Measurements from ENCODE around the gene CAMTA1.

The CAMTA1 gene

DNA sequence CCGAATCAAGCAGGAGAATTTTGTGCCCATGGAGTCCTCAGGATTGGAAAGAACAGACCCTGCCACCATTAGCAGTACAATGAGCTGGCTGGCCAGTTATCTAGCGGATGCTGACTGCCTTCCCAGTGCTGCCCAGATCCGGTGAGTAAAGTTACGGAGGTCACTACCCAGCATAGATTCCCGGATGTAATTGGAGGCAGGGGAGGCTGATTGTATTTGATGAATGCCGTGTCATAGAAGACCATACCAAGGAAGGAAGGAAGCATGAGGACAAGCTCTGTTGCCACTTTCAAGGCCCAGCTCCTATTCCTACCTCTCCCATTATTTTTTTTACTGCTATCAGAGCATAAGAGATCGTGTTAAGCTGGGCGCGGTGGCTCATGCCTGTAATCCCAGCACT, 959.6 kb downstream of the CAMTA1 start:
- no peak for TF ChIP-seq CTCF (IDR thresholded peaks at IDR 0.05; ENCODE audit: borderline replicate concordance, control extremely low read depth, extremely low read depth, insufficient read depth, missing control alignments)
- in situ Hi-C loops (cut with MboI; ENCODE audit: low sequenced_read_pairs, unreplicated experiment) = no loop called here
- no peak for DNase-seq (ENCODE audit: low spot score)

GRCh38 chr1:7745783-7746182, 960.5 kb downstream of the CAMTA1 start:
- TF ChIP-seq CTCF (IDR thresholded peaks at IDR 0.05; ENCODE audit: borderline replicate concordance, control extremely low read depth, extremely low read depth, insufficient read depth, missing control alignments) = no peak
- in situ Hi-C loops (cut with MboI; ENCODE audit: low sequenced_read_pairs, unreplicated experiment) = no loop called here
- no peak for DNase-seq (ENCODE audit: low spot score)

DNA sequence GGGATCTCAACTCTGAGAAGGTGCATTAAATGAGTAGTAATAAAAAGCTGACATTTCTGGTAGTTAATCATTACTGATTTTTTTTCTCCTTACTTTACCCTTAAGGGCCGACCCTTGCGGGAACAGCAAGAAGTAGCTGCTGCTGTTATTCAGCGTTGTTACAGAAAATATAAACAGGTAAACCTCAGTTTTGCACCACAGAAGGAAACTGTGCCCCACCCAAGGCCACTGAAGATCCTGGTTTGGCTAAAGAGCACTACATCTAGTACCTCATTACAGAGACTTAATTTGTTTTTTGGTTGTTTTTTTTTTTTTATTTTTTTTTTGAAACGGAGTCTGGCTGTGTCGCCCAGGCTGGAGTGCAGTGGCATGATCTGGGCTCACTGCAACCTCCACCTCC, 962.4 kb downstream of the CAMTA1 start:
- in situ Hi-C loops (cut with MboI; ENCODE audit: low sequenced_read_pairs, unreplicated experiment) = no loop called here
- no peak for DNase-seq (ENCODE audit: low spot score)
- TF ChIP-seq CTCF (IDR thresholded peaks at IDR 0.05; ENCODE audit: borderline replicate concordance, control extremely low read depth, extremely low read depth, insufficient read depth, missing control alignments) = no peak

GRCh38 chr1:7749126-7749525, 963.9 kb downstream of the CAMTA1 start:
- no peak for TF ChIP-seq CTCF (IDR thresholded peaks at IDR 0.05; ENCODE audit: borderline replicate concordance, control extremely low read depth, extremely low read depth, insufficient read depth, missing control alignments)
- DNase-seq (ENCODE audit: low spot score) = no peak
- in situ Hi-C loops (cut with MboI; ENCODE audit: low sequenced_read_pairs, unreplicated experiment) = no loop called here

DNA sequence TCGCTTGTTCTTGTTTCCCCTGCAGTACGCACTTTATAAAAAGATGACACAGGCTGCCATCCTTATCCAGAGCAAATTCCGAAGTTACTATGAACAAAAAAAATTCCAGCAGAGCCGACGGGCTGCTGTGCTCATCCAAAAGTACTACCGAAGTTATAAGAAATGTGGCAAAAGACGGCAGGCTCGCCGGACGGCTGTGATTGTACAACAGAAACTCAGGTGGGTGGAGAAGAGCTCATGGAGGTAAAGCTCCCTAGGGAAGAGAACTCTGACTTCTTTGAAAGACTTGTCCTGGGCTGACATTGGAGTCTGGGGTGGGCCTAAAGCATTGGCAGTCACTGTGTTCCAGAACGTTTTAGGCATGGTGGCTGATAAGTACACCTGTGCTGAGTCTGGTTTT, 965.9 kb downstream of the CAMTA1 start:
- in situ Hi-C loops (cut with MboI; ENCODE audit: low sequenced_read_pairs, unreplicated experiment) = no loop called here
- DNase-seq (ENCODE audit: low spot score) = no peak
- no peak for TF ChIP-seq CTCF (IDR thresholded peaks at IDR 0.05; ENCODE audit: borderline replicate concordance, control extremely low read depth, extremely low read depth, insufficient read depth, missing control alignments)

- TF ChIP-seq CTCF (IDR thresholded peaks at IDR 0.05; ENCODE audit: borderline replicate concordance, control extremely low read depth, extremely low read depth, insufficient read depth, missing control alignments) = peak; percentile 77
- in situ Hi-C loops (cut with MboI; ENCODE audit: low sequenced_read_pairs, unreplicated experiment) = no loop called here
- peak; percentile 47 for DNase-seq (ENCODE audit: low spot score)
Measured at GRCh38 chr1:7752512-7753417, 967.5 kb downstream of the CAMTA1 start.
